Mononuclear cell (primary cell): Measurements from ENCODE around the gene IL20RA. TPM values are rescaled to one million over a fixed set of nuclear protein-coding genes. Genes with fewer than 3 reads are reported as not detected.
A peak's percentile ranks its signal among the peaks of the same experiment; 100 is the strongest.

ENCODE experiments used
- H3K27me3 ChIP-seq: 2 replicates; pipeline ENCODE4 v1.6.0; 2011; ENCODE audit warnings: low read length, control low read depth; ENCODE audit not compliant: insufficient read depth
- H3K4me1 ChIP-seq: 2 replicates; pipeline ENCODE4 v1.5.1; 2011; ENCODE audit warnings: mild to moderate bottlenecking, low read length, control low read depth; ENCODE audit not compliant: insufficient read depth
- H3K4me3 ChIP-seq: 2 replicates; pipeline ENCODE4 v1.5.1; 2011; ENCODE audit warnings: mild to moderate bottlenecking, low read length, moderate library complexity
- H3K9me3 ChIP-seq: 2 replicates; pipeline ENCODE4 v1.5.1; 2011; ENCODE audit warnings: low read depth, mild to moderate bottlenecking, control low read depth, low read length
- total RNA-seq: library from RNA; depleted of rRNA; stranded (reverse); fragments of >200 nt; gene quantifications from one replicate; pipeline ENCODE4 v1.2.3, GENCODE V29; 2012

The IL20RA gene
- total RNA-seq, 1 donor, result 0.10 TPM

GRCh38 chr6:137067399-137067798 lies 22.6 kb upstream of the IL20RA start:
- H3K9me3 ChIP-seq, result no peaks in the 10 kb centered on the region
- H3K4me3 ChIP-seq, result no peak overlapping the region
- peaks cover 22% of the 10 kb centered on the region for H3K27me3 ChIP-seq
- no peaks in the 10 kb centered on the region for H3K4me1 ChIP-seq

- H3K27me3 ChIP-seq, result peaks cover 31% of the 10 kb centered on the region
- no peaks in the 10 kb centered on the region for H3K4me1 ChIP-seq
- H3K4me3 ChIP-seq, result no peak overlapping the region
- H3K9me3 ChIP-seq, result no peaks in the 10 kb centered on the region
These were observed 13.3 kb upstream of the IL20RA start for GRCh38 chr6:137058037-137058436.

GRCh38 chr6:137056121-137056880 lies 11.5 kb upstream of the IL20RA start:
- Histone ChIP-seq H3K27me3 (peaks cover 49% of the 10 kb centered on the region), H3K9me3 (no peaks in the 10 kb centered on the region), H3K4me1 (no peaks in the 10 kb centered on the region), H3K4me3 (no peak overlapping the region)

- H3K27me3 ChIP-seq, result peaks cover 89% of the 10 kb centered on the region
- H3K4me1 ChIP-seq, result no peaks in the 10 kb centered on the region
- H3K4me3 ChIP-seq, result no peak overlapping the region
- H3K9me3 ChIP-seq, result no peaks in the 10 kb centered on the region
These were observed 7.2 kb upstream of the IL20RA start for GRCh38 chr6:137051790-137052472.

- Histone ChIP-seq H3K4me3 (no peak overlapping the region), H3K27me3 (peaks cover 90% of the 10 kb centered on the region), H3K9me3 (no peaks in the 10 kb centered on the region), H3K4me1 (peaks cover 10% of the 10 kb centered on the region)
These were observed 4.3 kb upstream of the IL20RA start for GRCh38 chr6:137049095-137049494.

GRCh38 chr6:137046871-137047412 lies 2.2 kb upstream of the IL20RA start:
- Histone ChIP-seq H3K9me3 (no peaks in the 10 kb centered on the region), H3K4me3 (no peak overlapping the region), H3K27me3 (peaks cover 97% of the 10 kb centered on the region), H3K4me1 (peaks cover 13% of the 10 kb centered on the region)

- Histone ChIP-seq H3K27me3 (peaks cover 96% of the 10 kb centered on the region), H3K9me3 (no peaks in the 10 kb centered on the region), H3K4me3 (no peak overlapping the region), H3K4me1 (peaks cover 13% of the 10 kb centered on the region)
These were observed 541 bp upstream of the IL20RA start for GRCh38 chr6:137045222-137045789.

GRCh38 chr6:137043710-137044365 lies 927 bp downstream of the IL20RA start:
- Histone ChIP-seq H3K27me3 (peaks cover 97% of the 10 kb centered on the region), H3K4me1 (peaks cover 13% of the 10 kb centered on the region), H3K9me3 (no peaks in the 10 kb centered on the region), H3K4me3 (peak overlapping the region; percentile 45)

- Histone ChIP-seq H3K4me1 (peaks cover 13% of the 10 kb centered on the region), H3K4me3 (no peak overlapping the region), H3K27me3 (peaks cover 94% of the 10 kb centered on the region), H3K9me3 (no peaks in the 10 kb centered on the region)
These were observed 4.4 kb downstream of the IL20RA start for GRCh38 chr6:137040393-137040792.

GRCh38 chr6:137039010-137039409 lies 5.8 kb downstream of the IL20RA start:
- H3K9me3 ChIP-seq, result no peaks in the 10 kb centered on the region
- no peak overlapping the region for H3K4me3 ChIP-seq
- H3K4me1 ChIP-seq, result peaks cover 3% of the 10 kb centered on the region
- H3K27me3 ChIP-seq, result peaks cover 89% of the 10 kb centered on the region

GRCh38 chr6:137036566-137037300 lies 8.0 kb downstream of the IL20RA start:
- H3K4me3 ChIP-seq, result no peak overlapping the region
- peaks cover 85% of the 10 kb centered on the region for H3K27me3 ChIP-seq
- H3K4me1 ChIP-seq, result peaks cover 9% of the 10 kb centered on the region
- no peaks in the 10 kb centered on the region for H3K9me3 ChIP-seq

GRCh38 chr6:137033828-137034227 lies 10.9 kb downstream of the IL20RA start:
- Histone ChIP-seq H3K27me3 (peaks cover 85% of the 10 kb centered on the region), H3K9me3 (no peaks in the 10 kb centered on the region), H3K4me3 (no peak overlapping the region), H3K4me1 (peaks cover 9% of the 10 kb centered on the region)

- peaks cover 82% of the 10 kb centered on the region for H3K27me3 ChIP-seq
- H3K4me1 ChIP-seq, result peaks cover 9% of the 10 kb centered on the region
- H3K9me3 ChIP-seq, result no peaks in the 10 kb centered on the region
- no peak overlapping the region for H3K4me3 ChIP-seq
These were observed 13.6 kb downstream of the IL20RA start for GRCh38 chr6:137031122-137031521.

- no peak overlapping the region for H3K4me3 ChIP-seq
- H3K9me3 ChIP-seq, result no peaks in the 10 kb centered on the region
- peaks cover 87% of the 10 kb centered on the region for H3K27me3 ChIP-seq
- H3K4me1 ChIP-seq, result peaks cover 7% of the 10 kb centered on the region
These were observed 15.9 kb downstream of the IL20RA start for GRCh38 chr6:137028912-137029311.
